Neuronal stem cell (in vitro differentiated cells): Measurements from ENCODE around the gene B3GALT6.

Experiments used
- DNase-seq: peaks from one replicate; pipeline ENCODE4 v3.0.0-alpha.2; 2013; ENCODE audit warnings: low spot score
- H2AFZ ChIP-seq: one replicate; pipeline ENCODE4 v1.6.1; 2013; ENCODE audit warnings: mild to moderate bottlenecking, low read length, inconsistent platforms
- H2AK5ac ChIP-seq: 2 replicates; pipeline ENCODE4 v1.6.1; 2013; ENCODE audit warnings: low read depth, mild to moderate bottlenecking, inconsistent platforms, low read length, moderate library complexity, mixed read lengths
- H2BK120ac ChIP-seq: 2 replicates; pipeline ENCODE4 v1.6.1; 2013; ENCODE audit warnings: low read depth, mild to moderate bottlenecking, inconsistent platforms, low read length, moderate library complexity, mixed read lengths
- H2BK12ac ChIP-seq: one replicate; pipeline ENCODE4 v1.6.1; 2013; ENCODE audit warnings: low read length, inconsistent platforms
- H2BK15ac ChIP-seq: 2 replicates; pipeline ENCODE4 v1.6.1; 2013; ENCODE audit warnings: mild to moderate bottlenecking, low read length, inconsistent platforms, mixed read lengths
- H2BK5ac ChIP-seq: one replicate; pipeline ENCODE4 v1.6.1; 2013; ENCODE audit warnings: inconsistent platforms, mild to moderate bottlenecking, low read length, moderate library complexity
- H3K14ac ChIP-seq: one replicate; pipeline ENCODE4 v1.6.1; 2013; ENCODE audit warnings: low read length, inconsistent platforms
- H3K18ac ChIP-seq: 2 replicates; pipeline ENCODE4 v1.6.1; 2013; ENCODE audit warnings: low read length, inconsistent platforms
- H3K23ac ChIP-seq: 2 replicates; pipeline ENCODE4 v1.6.1; 2013; ENCODE audit warnings: low read depth, mild to moderate bottlenecking, mixed read lengths, low read length, inconsistent platforms; ENCODE audit not compliant: poor library complexity
- H3K27ac ChIP-seq: replicated peaks from 3 replicates; pipeline ENCODE4 v1.5.1; 2013; ENCODE audit warnings: low read length, inconsistent platforms
- H3K27me3 ChIP-seq, 3 experiments: 2 replicates each; pipeline ENCODE4 v1.6.1; 2013; ENCODE audit warnings: low read length in 3 of 3, mild to moderate bottlenecking in 2 of 3, inconsistent platforms in 1 of 3, low read depth in 1 of 3, mixed read lengths in 1 of 3, moderate library complexity in 1 of 3; ENCODE audit not compliant: control insufficient read depth in 3 of 3, insufficient read depth in 3 of 3
- H3K36me3 ChIP-seq, 2 donors: replicated peaks in 1 of 2; 2 replicates each; pipeline ENCODE4 v1.6.1; 2013; ENCODE audit warnings: low read length in 2 of 2; ENCODE audit not compliant: control insufficient read depth in 2 of 2, insufficient read depth in 2 of 2
- H3K4ac ChIP-seq: 2 replicates; pipeline ENCODE4 v1.6.1; 2013; ENCODE audit warnings: inconsistent platforms, mild to moderate bottlenecking, low read length, moderate library complexity
- H3K4me1 ChIP-seq, 2 donors: 1 replicate in 1 of 2; 2 replicates in 1 of 2; pipeline ENCODE4 v1.6.1; 2013; ENCODE audit warnings: low read length in 2 of 2, low read depth in 1 of 2; ENCODE audit not compliant: control insufficient read depth in 2 of 2, insufficient read depth in 1 of 2
- H3K4me2 ChIP-seq: one replicate; pipeline ENCODE4 v1.6.1; 2013; ENCODE audit warnings: mild to moderate bottlenecking, low read length, inconsistent platforms; ENCODE audit not compliant: insufficient read depth, poor library complexity, severe bottlenecking
- H3K4me3 ChIP-seq, 2 donors: 2 replicates each; pipeline ENCODE4 v1.5.1; 2013; ENCODE audit warnings: low read length in 2 of 2, mild to moderate bottlenecking in 2 of 2, inconsistent platforms in 1 of 2, moderate library complexity in 1 of 2
- H3K79me1 ChIP-seq: one replicate; pipeline ENCODE4 v1.6.1; 2013; ENCODE audit warnings: low read depth, mild to moderate bottlenecking, inconsistent platforms, low read length, moderate library complexity
- H3K9ac ChIP-seq: one replicate; pipeline ENCODE4 v1.6.1; 2013; ENCODE audit warnings: mild to moderate bottlenecking, low read depth, low read length, inconsistent platforms; ENCODE audit not compliant: poor library complexity
- H3K9me3 ChIP-seq, 2 donors: replicated peaks in 1 of 2; 2 replicates each; pipeline versions ENCODE3 to v1.6.1; 2013; ENCODE audit warnings: low read length in 2 of 2, mild to moderate bottlenecking in 2 of 2, inconsistent platforms in 1 of 2, low read depth in 1 of 2, mixed read lengths in 1 of 2, moderate library complexity in 1 of 2; ENCODE audit not compliant: control insufficient read depth in 2 of 2, insufficient read depth in 1 of 2
- H4K8ac ChIP-seq: one replicate; pipeline ENCODE4 v1.6.1; 2013; ENCODE audit warnings: low read depth, mild to moderate bottlenecking, inconsistent platforms, low read length, moderate library complexity
- H4K91ac ChIP-seq: one replicate; pipeline ENCODE4 v1.6.1; 2013; ENCODE audit warnings: low read length, low read depth, mild to moderate bottlenecking, inconsistent platforms; ENCODE audit not compliant: poor library complexity
- WGBS, 2 donors: extraction: QIAGEN DNeasy Blood & Tissue Kit; methylation state at CpG; one replicate each; pipeline ENCODE4 v1.1.7; 2013; ENCODE audit warnings: missing lambda C conversion rate in 2 of 2, mixed read lengths in 1 of 2; ENCODE audit not compliant: insufficient read length in 2 of 2, insufficient replicate concordance in 1 of 2; ENCODE audit errors: extremely low coverage in 2 of 2; 5-methylcytosine and 5-hydroxymethylcytosine counted together

The B3GALT6 gene

DNA sequence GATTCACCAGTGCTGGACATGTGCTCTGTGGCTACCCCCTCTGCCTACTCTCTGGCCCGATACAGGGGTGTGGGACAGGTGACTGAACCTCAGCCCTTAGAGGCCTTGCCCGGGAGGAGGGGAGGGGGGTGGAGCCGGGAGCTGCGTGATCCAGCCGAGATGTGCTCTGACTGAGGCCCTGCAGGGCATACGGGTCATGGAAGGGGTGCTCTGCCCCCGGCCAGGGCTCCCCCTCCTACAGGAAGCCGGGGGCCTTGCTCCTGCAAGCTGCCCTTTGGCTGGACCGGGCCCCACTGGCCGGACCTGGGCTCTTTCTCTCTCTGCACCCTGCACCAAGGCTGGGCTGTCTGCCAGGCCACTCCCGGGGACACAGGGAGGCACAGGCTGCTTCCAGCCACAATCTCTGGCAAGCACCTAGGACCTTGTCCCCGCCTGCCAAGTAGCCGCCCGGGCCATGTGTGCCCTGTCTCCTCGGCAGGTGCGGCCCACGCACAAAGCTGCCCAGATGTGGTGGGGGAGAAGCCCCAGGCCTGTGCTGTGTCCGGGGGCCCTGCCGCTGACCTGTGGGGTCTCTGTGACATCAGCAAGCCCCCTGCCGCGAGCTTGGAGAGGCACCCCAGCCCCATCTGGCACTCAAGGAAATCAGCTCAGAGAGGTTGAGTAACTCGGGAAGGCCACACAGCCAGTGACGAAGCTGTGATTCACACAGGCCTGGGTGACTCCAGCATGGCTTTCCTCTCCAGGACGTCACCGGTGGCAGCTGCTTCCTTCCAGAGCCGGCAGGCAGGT is 49.7 kb downstream of the B3GALT6 start:
- Histone ChIP-seq H2AK5ac (peak overlapping the region; percentile 83), H3K27me3 (no peaks in the 10 kb centered on the region), H3K4ac (no peak overlapping the region), H2AFZ (no peak overlapping the region), H2BK12ac (no peak overlapping the region), H3K36me3 (no peaks in the 10 kb centered on the region), H3K18ac (peak overlapping the region; percentile 70), H3K4me3 (no peak overlapping the region), H3K4me1 (peaks cover 0 to 4% of the 10 kb centered on the region in 2 donors), H4K91ac (no peak overlapping the region), H3K14ac (peak overlapping the region; percentile 2), H4K8ac (no peak overlapping the region), H3K9me3 (no peaks in the 10 kb centered on the region), H3K23ac (no peak overlapping the region), H2BK120ac (no peak overlapping the region), H2BK5ac (no peak overlapping the region), H3K79me1 (peaks cover 5% of the 10 kb centered on the region), H3K4me2 (no peak overlapping the region), H2BK15ac (peak overlapping the region; percentile 89), H3K9ac (no peak overlapping the region), H3K27ac (no peak overlapping the region)
- no CpG with 5 or more reads among the region's 26 CpGs for WGBS, 2 donors
- DNase-seq, result no peak

DNA sequence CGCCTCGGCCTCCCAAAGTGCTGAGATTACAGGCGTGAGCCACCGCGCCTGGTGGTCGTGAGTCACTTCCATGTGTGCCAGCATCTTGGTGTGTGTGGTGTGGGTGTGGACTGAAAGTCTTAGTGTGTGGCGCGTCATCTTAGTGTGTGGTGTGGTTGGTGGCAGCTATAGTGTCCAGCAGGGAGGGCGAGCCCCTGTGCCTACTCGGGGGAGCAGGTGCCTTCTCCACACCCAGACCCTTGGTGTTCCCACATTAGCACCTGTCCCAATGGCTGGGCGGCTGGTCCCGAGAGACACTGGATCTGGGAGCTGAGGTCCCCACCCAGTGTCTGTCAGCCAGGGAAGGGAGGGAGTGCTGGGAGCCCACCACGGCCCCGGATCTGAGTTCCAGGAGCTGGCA is 51.0 kb downstream of the B3GALT6 start:
- no peak overlapping the region for H3K27ac ChIP-seq
- WGBS, 2 donors, result no CpG with 5 or more reads among the region's 14 CpGs

DNA sequence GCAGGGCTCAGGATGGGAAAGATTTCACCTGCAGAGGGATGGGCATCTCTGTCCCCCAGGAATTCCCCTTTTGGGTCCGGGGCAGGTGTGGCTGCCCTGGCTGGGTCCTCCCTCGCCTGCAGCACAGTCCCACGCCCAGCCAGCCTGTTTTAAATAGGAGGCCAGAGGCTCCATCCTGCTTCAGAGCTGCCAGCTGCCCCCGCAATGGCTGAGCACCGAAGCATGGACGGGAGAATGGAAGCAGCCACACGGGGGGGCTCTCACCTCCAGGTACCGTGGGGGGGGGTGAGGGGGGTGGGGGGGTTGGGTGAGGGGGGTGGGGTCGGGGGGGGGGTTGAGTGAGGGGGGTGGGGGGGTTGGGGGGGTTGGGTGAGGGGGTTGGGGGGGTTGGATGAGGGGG is 51.8 kb downstream of the B3GALT6 start:
- H2BK5ac ChIP-seq, result peak overlapping the region; percentile 75

More for the DNA sequence above, 51.0 kb downstream of the B3GALT6 start:
- Histone ChIP-seq H3K4me2 (no peak overlapping the region), H2BK12ac (no peak overlapping the region), H3K9ac (no peak overlapping the region), H3K79me1 (peaks cover 5% of the 10 kb centered on the region), H2BK5ac (peak overlapping the region; percentile 75), H2BK15ac (peak overlapping the region; percentile 78), H3K9me3 (no peaks in the 10 kb centered on the region), H3K4me1 (peaks cover 0 to 4% of the 10 kb centered on the region in 2 donors), H3K18ac (peak overlapping the region; percentile 48), H3K4ac (no peak overlapping the region), H3K27me3 (no peaks in the 10 kb centered on the region), H3K23ac (no peak overlapping the region), H2AFZ (no peak overlapping the region), H2BK120ac (no peak overlapping the region), H3K4me3 (no peak overlapping the region), H2AK5ac (peak overlapping the region; percentile 81), H4K91ac (no peak overlapping the region), H4K8ac (no peak overlapping the region), H3K14ac (no peak overlapping the region), H3K36me3 (no peaks in the 10 kb centered on the region)
- DNase-seq, result no peak

More for the DNA sequence above, 51.8 kb downstream of the B3GALT6 start:
- H3K18ac ChIP-seq, result peak overlapping the region; percentile 80
- no peak overlapping the region for H3K23ac ChIP-seq
- no CpG with 5 or more reads among the region's 9 CpGs for WGBS, 2 donors
- no peak overlapping the region for H3K14ac ChIP-seq
- no peaks in the 10 kb centered on the region for H3K9me3 ChIP-seq
- no peak overlapping the region for H2BK120ac ChIP-seq
- no peak overlapping the region for H3K9ac ChIP-seq
- no peak for DNase-seq
- no peak overlapping the region for H4K8ac ChIP-seq
- H2AK5ac ChIP-seq, result no peak overlapping the region
- no peaks in the 10 kb centered on the region for H3K36me3 ChIP-seq
- H3K4me2 ChIP-seq, result no peak overlapping the region
- H3K4me1 ChIP-seq, result peaks cover 0 to 4% of the 10 kb centered on the region in 2 donors
- H3K27me3 ChIP-seq, result no peaks in the 10 kb centered on the region
- peaks cover 7% of the 10 kb centered on the region for H3K79me1 ChIP-seq
- H4K91ac ChIP-seq, result no peak overlapping the region
- no peak overlapping the region for H2AFZ ChIP-seq
- no peak overlapping the region for H3K27ac ChIP-seq
- no peak overlapping the region for H3K4me3 ChIP-seq
- no peak overlapping the region for H3K4ac ChIP-seq
- H2BK15ac ChIP-seq, result no peak overlapping the region
- H2BK12ac ChIP-seq, result peak overlapping the region; percentile 22
